IgD-negative memory B cell (primary cell): ENCODE results near the gene TSPYL1. TPM values are rescaled to one million over a fixed set of nuclear protein-coding genes. Genes with fewer than 3 reads are reported as not detected.

Experiments used
- H3K27ac Mint-ChIP-seq, 3 donors: one replicate each; pipeline ENCODE4 v1.8.0; 2020 to 2022; ENCODE audit warnings: mild to moderate bottlenecking in 3 of 3, mixed read lengths in 3 of 3, moderate library complexity in 1 of 3
- H3K27me3 Mint-ChIP-seq: one replicate; pipeline ENCODE4 v1.8.0; 2021; ENCODE audit warnings: mixed read lengths
- H3K36me3 Mint-ChIP-seq: one replicate; pipeline ENCODE4 v1.8.0; 2020; ENCODE audit warnings: mild to moderate bottlenecking, mixed read lengths
- H3K4me1 Mint-ChIP-seq, 3 donors: one replicate each; pipeline ENCODE4 v1.8.0; 2020 to 2022; ENCODE audit warnings: mixed read lengths in 3 of 3, mild to moderate bottlenecking in 1 of 3
- H3K4me3 Mint-ChIP-seq, 4 donors: one replicate each; pipeline ENCODE4 v1.8.0; 2020 to 2022; ENCODE audit warnings: mild to moderate bottlenecking in 4 of 4, mixed read lengths in 4 of 4, moderate library complexity in 3 of 4
- H3K9me3 Mint-ChIP-seq, 3 donors: one replicate each; pipeline ENCODE4 v1.8.0; 2020 to 2021; ENCODE audit warnings: mixed read lengths in 3 of 3, mild to moderate bottlenecking in 1 of 3
- polyA plus RNA-seq: library from polyadenylated mRNA; unstranded; fragments of 300-500 nt; fragmentation: Illumina TruSeq; gene quantifications from one replicate; pipeline ENCODE4 v1.2.3, GENCODE V29; 2021

TSPYL1 gene
- polyA plus RNA-seq, 1 donor from 2014 or later = 62.8 TPM

- Mint-ChIP-seq H3K27ac (no peak overlapping the region), H3K36me3 (peaks cover 5% of the 10 kb centered on the region), H3K27me3 (no peaks in the 10 kb centered on the region), H3K4me1 (no peaks in the 10 kb centered on the region), H3K4me3 (no peak overlapping the region), H3K9me3 (no peaks in the 10 kb centered on the region)
These were observed 50.3 kb downstream of the TSPYL1 start for GRCh38 chr6:116229287-116229913.

Other genes starting within 250 kb of the TSPYL1 start
- 0.04 TPM for gene FRK, start 219.0 kb downstream of the TSPYL1 start, polyA plus RNA-seq
- gene NT5DC1, start 179.1 kb downstream of the TSPYL1 start, polyA plus RNA-seq = 83.2 TPM
- 0.36 TPM for gene COL10A1, start 153.8 kb downstream of the TSPYL1 start, polyA plus RNA-seq
- gene TSPYL4, start 25.9 kb downstream of the TSPYL1 start, polyA plus RNA-seq = 9.8 TPM
- gene DSE, start 91.0 kb upstream of the TSPYL1 start, polyA plus RNA-seq = 23.6 TPM
- gene CALHM6, start 181.4 kb upstream of the TSPYL1 start, polyA plus RNA-seq = 307 TPM
- not detected for gene CALHM5, start 231.7 kb upstream of the TSPYL1 start, polyA plus RNA-seq